ENCODE results near the gene EIF4B. TPM values are rescaled to one million over a fixed set of nuclear protein-coding genes. Genes with fewer than 3 reads are reported as not detected.
A peak's percentile ranks its signal among the peaks of the same experiment; 100 is the strongest.

EIF4B gene
- total and polyA plus RNA-seq, 2 of the 13 experiments (the other 11 are each of a cell fraction or from before 2014, with no cell fraction given), result 416 to 548 TPM

DNA sequence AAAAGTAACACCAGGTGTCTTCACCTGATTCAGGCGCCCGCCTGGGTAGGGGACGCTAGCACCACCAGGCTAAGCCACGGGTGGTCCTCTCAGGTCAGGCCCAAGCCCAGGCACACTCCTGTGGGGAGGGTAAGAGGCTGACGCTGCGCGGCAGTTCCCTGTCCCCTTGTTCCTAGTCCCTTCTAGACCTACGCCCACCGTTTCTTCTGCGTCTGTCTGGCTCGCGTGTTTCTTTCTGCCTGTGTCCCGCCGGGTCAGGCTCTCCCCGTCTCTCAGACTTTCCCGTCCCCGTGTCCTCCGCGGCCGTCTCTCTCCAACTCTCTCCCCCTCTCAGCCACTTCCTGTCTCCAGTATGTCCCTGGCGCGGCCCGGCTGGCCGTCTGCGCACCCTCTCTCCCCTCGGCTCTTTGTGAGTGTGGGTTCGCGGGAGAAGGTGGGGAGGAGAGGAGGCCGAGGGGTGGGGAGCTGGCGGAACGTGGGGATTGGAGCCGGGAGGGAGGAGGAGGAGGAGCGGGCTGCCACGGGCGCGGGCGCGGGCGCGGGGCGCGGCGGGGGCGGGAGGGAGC lies 40.5 kb downstream of the EIF4B start (continued):
- no peak for TF ChIP-seq ZC3H4 (CRISPR knock-in tag; IDR thresholded peaks at IDR 0.05; ENCODE audit: borderline replicate concordance)
- TF ChIP-seq, protein P1, sequence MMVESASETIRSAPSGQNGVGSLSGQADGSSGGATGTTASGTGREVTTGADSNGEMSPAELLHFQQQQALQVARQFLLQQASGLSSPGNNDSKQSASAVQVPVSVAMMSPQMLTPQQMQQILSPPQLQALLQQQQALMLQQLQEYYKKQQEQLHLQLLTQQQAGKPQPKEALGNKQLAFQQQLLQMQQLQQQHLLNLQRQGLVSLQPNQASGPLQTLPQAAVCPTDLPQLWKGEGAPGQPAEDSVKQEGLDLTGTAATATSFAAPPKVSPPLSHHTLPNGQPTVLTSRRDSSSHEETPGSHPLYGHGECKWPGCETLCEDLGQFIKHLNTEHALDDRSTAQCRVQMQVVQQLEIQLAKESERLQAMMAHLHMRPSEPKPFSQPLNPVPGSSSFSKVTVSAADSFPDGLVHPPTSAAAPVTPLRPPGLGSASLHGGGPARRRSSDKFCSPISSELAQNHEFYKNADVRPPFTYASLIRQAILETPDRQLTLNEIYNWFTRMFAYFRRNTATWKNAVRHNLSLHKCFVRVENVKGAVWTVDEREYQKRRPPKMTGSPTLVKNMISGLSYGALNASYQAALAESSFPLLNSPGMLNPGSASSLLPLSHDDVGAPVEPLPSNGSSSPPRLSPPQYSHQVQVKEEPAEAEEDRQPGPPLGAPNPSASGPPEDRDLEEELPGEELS (CRISPR knock-in tag; IDR thresholded peaks at IDR 0.05), result no peak
- no peak for TF ChIP-seq ZNF670 (CRISPR knock-in tag; IDR thresholded peaks at IDR 0.05; ENCODE audit: borderline replicate concordance)
- TF ChIP-seq NRL (CRISPR knock-in tag; IDR thresholded peaks at IDR 0.05; ENCODE audit: borderline replicate concordance), result peak; percentile 42; the same call in 1 of the 2 replicates
- TF ChIP-seq JUN (CRISPR knock-in tag; IDR thresholded peaks at IDR 0.05), result no peak
- TF ChIP-seq ATF1 (CRISPR knock-in tag; IDR thresholded peaks at IDR 0.05), result no peak
- TF ChIP-seq CHCHD3 (CRISPR knock-in tag; IDR thresholded peaks at IDR 0.05), result no peak
- TF ChIP-seq ZNF18 (CRISPR knock-in tag; IDR thresholded peaks at IDR 0.05; ENCODE audit: insufficient replicate concordance), result no peak
- TF ChIP-seq PLRG1 (conservative IDR thresholded peaks at IDR 0.05), result no peak
- TF ChIP-seq, protein P2, sequence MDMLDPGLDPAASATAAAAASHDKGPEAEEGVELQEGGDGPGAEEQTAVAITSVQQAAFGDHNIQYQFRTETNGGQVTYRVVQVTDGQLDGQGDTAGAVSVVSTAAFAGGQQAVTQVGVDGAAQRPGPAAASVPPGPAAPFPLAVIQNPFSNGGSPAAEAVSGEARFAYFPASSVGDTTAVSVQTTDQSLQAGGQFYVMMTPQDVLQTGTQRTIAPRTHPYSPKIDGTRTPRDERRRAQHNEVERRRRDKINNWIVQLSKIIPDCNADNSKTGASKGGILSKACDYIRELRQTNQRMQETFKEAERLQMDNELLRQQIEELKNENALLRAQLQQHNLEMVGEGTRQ (IDR thresholded peaks at IDR 0.05; ENCODE audit: low read depth, low read length), result no peak
- TF ChIP-seq, protein P2 (CRISPR knock-in tag; IDR thresholded peaks at IDR 0.05; ENCODE audit: borderline replicate concordance), result no peak
- TF ChIP-seq, protein P3, sequence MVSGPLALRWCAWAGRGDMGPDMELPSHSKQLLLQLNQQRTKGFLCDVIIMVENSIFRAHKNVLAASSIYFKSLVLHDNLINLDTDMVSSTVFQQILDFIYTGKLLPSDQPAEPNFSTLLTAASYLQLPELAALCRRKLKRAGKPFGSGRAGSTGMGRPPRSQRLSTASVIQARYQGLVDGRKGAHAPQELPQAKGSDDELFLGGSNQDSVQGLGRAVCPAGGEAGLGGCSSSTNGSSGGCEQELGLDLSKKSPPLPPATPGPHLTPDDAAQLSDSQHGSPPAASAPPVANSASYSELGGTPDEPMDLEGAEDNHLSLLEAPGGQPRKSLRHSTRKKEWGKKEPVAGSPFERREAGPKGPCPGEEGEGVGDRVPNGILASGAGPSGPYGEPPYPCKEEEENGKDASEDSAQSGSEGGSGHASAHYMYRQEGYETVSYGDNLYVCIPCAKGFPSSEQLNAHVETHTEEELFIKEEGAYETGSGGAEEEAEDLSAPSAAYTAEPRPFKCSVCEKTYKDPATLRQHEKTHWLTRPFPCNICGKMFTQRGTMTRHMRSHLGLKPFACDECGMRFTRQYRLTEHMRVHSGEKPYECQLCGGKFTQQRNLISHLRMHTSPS (CRISPR knock-in tag; IDR thresholded peaks at IDR 0.05; ENCODE audit: low read depth), result no peak
- TF ChIP-seq ZFX (CRISPR knock-in tag; IDR thresholded peaks at IDR 0.05; ENCODE audit: low read depth), result peak; percentile 43; the same call in 1 of the 2 replicates
- no peak for TF ChIP-seq ZNF468 (CRISPR knock-in tag; IDR thresholded peaks at IDR 0.05)
- TF ChIP-seq, protein P4, sequence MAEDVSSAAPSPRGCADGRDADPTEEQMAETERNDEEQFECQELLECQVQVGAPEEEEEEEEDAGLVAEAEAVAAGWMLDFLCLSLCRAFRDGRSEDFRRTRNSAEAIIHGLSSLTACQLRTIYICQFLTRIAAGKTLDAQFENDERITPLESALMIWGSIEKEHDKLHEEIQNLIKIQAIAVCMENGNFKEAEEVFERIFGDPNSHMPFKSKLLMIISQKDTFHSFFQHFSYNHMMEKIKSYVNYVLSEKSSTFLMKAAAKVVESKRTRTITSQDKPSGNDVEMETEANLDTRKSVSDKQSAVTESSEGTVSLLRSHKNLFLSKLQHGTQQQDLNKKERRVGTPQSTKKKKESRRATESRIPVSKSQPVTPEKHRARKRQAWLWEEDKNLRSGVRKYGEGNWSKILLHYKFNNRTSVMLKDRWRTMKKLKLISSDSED (CRISPR knock-in tag; IDR thresholded peaks at IDR 0.05), result no peak
- no peak for TF ChIP-seq JDP2 (CRISPR knock-in tag; IDR thresholded peaks at IDR 0.05; ENCODE audit: borderline replicate concordance)
- peak; percentile 24 for TF ChIP-seq XRCC5 (optimal IDR thresholded peaks at IDR 0.05; ENCODE audit: low read length)
- no peak for TF ChIP-seq CREBL2 (CRISPR knock-in tag; IDR thresholded peaks at IDR 0.05; ENCODE audit: borderline replicate concordance)
- TF ChIP-seq SMAD3 (CRISPR knock-in tag; IDR thresholded peaks at IDR 0.05), result no peak
- TF ChIP-seq SSRP1 (CRISPR knock-in tag; IDR thresholded peaks at IDR 0.05), result no peak
- no peak for TF ChIP-seq CCAR2 (optimal IDR thresholded peaks at IDR 0.05; ENCODE audit: low read depth, low read length)
